NT2/D1 (cell line): ENCODE data around the gene RNF13.

Experiments
- YY1 ChIP-seq: IDR thresholded peaks from 2 replicates; pipeline ENCODE4 v1.6.1; 2011; ENCODE audit not compliant: insufficient read length, insufficient read depth
- ZNF274 ChIP-seq: IDR thresholded peaks from 2 replicates; pipeline ENCODE4 v1.6.1; 2011; ENCODE audit warnings: mild to moderate bottlenecking, low read depth, low read length

DNA sequence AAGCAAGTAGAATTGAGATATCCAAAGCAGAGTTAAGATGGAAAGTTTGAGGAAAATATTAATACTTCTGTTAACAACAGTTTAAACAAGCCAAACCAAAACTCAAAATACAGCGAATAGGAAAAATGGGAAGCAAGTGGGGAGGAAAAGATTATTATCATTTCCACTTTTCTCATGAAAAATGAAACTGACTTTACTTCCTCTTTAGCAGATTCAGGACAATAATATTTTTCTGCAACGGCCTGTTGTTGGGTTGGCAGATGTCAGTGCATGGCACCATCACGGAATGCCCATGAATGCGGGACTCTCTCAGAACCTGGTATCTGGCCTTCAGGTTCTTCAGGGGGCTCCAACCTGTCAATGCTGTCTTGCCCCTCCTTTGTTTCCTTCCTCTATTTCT is 31.8 kb upstream of the RNF13 start:
- TF ChIP-seq ZNF274 (no peak), YY1 (no peak)
